ENCODE results near the gene ARL5C. TPM values are rescaled to one million over a fixed set of nuclear protein-coding genes. Genes with fewer than 3 reads are reported as not detected.

ARL5C gene
- total RNA-seq, 6 experiments from 2014 or later = not detected

DNA sequence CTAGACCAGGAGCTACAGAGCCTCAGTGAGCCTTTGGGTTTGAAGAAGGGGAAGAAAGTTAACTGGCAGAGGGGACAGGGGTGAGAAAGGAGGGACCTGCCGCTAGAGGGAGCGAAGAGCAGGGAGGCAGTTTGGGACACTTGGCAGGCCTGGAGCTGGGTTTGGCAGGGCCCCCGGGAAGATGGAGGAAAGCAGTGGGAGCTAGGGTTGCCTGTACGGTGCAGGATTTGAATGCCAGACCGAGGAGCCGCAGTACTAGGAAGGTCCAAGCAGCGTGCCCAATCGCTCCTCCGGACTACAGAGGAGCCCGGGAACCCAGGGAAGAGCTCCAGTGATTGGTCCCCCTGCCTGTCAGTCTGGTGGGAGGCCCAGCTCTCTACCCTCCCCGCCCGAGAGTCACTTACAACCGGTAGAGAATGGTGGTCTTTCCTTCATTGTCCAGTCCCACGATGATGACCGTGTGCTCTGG lies 1.3 kb downstream of the ARL5C start:
- 0% methylated on average over 10 of the region's 15 CpGs for whole genome bisulfite sequencing (ENCODE audit: insufficient coverage, low coverage, low lambda C conversion rate, missing lambda C conversion rate)
- ATAC-seq = peak; percentile 92 to 96 (median 94)

DNA sequence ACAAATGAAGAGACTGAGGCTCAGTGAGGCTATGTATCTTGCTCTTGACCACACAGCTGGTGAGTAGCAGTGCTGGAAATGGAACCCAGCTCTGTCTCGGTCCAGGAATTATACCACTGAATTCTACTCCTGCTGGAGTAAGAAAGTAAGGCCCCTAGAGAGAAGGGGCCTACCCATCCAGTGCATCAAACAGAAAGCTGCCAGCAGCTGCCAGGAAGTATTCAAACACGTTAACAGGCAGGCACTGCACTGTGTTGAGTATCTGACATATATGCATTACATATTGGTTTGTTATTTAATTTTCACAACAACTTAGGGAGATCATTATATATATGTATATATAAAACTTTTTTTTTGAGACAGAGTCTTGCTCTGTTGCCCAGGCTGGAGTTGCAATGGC lies 4.0 kb downstream of the ARL5C start:
- no peak for ATAC-seq
- no peaks in the 10 kb centered on the region for H3K36me3 ChIP-seq
- H3K4me1 ChIP-seq = peaks cover 0 to 4% (median 0%) of the 10 kb centered on the region in 4 donors
- H3K27me3 ChIP-seq = no peaks in the 10 kb centered on the region
- no peak overlapping the region for H3K27ac ChIP-seq
- no peak for DNase-seq
- WGBS (ENCODE audit: insufficient coverage, low coverage, low lambda C conversion rate, missing lambda C conversion rate) = 63% methylated on average over 1 of the region's 2 CpGs
- intact Hi-C loops (cut with DNase I) = no loop called here
- TF ChIP-seq POLR2A (IDR thresholded peaks at IDR 0.05) = no peak
- TF ChIP-seq, protein P1, sequence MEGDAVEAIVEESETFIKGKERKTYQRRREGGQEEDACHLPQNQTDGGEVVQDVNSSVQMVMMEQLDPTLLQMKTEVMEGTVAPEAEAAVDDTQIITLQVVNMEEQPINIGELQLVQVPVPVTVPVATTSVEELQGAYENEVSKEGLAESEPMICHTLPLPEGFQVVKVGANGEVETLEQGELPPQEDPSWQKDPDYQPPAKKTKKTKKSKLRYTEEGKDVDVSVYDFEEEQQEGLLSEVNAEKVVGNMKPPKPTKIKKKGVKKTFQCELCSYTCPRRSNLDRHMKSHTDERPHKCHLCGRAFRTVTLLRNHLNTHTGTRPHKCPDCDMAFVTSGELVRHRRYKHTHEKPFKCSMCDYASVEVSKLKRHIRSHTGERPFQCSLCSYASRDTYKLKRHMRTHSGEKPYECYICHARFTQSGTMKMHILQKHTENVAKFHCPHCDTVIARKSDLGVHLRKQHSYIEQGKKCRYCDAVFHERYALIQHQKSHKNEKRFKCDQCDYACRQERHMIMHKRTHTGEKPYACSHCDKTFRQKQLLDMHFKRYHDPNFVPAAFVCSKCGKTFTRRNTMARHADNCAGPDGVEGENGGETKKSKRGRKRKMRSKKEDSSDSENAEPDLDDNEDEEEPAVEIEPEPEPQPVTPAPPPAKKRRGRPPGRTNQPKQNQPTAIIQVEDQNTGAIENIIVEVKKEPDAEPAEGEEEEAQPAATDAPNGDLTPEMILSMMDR (IDR thresholded peaks at IDR 0.05) = no peak
- H3K4me3 ChIP-seq = no peak overlapping the region
- H3K9me3 ChIP-seq = no peaks in the 10 kb centered on the region

More for the DNA sequence above, 1.3 kb downstream of the ARL5C start:
- H3K4me3 ChIP-seq = peak overlapping the region; percentile 29 to 38 (median 37)
- no peak overlapping the region for H3K27ac ChIP-seq
- peak; percentile 86 to 91 (median 88) for DNase-seq
- TF ChIP-seq, protein P1 (IDR thresholded peaks at IDR 0.05) = peak; percentile 75 to 83 (median 78)
- no peak for TF ChIP-seq POLR2A (IDR thresholded peaks at IDR 0.05)
- peaks cover 0 to 4% (median 0%) of the 10 kb centered on the region in 4 donors for H3K4me1 ChIP-seq
- H3K9me3 ChIP-seq = no peaks in the 10 kb centered on the region
- intact Hi-C loops (cut with DNase I) = no loop called here
- H3K36me3 ChIP-seq = no peaks in the 10 kb centered on the region
- H3K27me3 ChIP-seq = no peaks in the 10 kb centered on the region

DNA sequence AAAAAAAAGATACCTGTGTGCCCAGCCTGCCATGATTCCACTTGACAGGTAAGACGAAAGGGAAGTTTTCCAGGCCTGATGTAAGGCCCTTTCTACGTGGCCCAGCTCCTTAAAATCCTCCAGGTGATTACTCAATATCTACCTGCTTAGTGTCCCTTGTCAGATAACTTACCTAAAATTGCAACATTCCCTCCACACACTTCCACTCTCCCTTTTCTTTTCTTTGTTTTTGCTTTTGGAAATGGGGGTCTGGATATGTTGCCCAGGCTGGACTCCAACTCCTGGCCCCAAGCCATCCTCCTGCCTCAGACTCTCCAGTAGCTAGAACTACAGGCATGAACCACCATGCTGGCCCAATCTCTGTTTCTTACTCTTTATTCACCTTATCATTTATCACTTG lies 7.3 kb downstream of the ARL5C start:
- ATAC-seq (no peak), DNase-seq (no peak)
- TF ChIP-seq, protein P1 (IDR thresholded peaks at IDR 0.05) = no peak
- no peak for TF ChIP-seq POLR2A (IDR thresholded peaks at IDR 0.05)
- WGBS (ENCODE audit: insufficient coverage, low coverage, low lambda C conversion rate, missing lambda C conversion rate) = 80% methylated on average over 2 of the region's 2 CpGs
- H3K4me1 ChIP-seq = peaks cover 0 to 3% (median 0%) of the 10 kb centered on the region in 4 donors
- no peak overlapping the region for H3K27ac ChIP-seq
- no peak overlapping the region for H3K4me3 ChIP-seq
- H3K27me3 ChIP-seq = no peaks in the 10 kb centered on the region
- intact Hi-C loops (cut with DNase I) = loop anchor here in 1 of 2 donors (10.0 kb wide), 2 partner anchors 174 to 284 kb away; partner anchors contain the start of gene LASP1
- H3K36me3 ChIP-seq = no peaks in the 10 kb centered on the region
- no peaks in the 10 kb centered on the region for H3K9me3 ChIP-seq

DNA sequence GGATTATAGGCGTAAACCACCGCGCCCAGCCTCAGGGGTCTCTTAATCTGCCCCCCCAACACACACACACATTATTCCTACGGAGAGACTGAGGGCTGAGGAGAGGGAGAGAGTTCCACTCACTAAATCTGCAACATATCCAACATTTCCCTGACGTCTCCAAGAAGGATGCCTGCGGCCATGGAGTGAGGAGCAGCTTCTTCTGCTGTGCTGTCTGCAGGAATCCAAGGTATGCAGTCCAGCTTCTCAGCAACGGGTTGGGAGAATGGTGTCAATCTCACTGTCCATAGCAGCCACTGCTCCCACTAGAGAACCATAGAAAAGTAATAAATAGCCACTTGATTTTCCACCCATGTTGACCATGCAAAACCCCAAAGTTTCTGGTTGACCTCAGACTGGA lies 9.5 kb downstream of the ARL5C start:
- H3K4me1 ChIP-seq = peaks cover 0 to 10% (median 2%) of the 10 kb centered on the region in 4 donors
- intact Hi-C loops (cut with DNase I) = loop anchor here in 1 of 2 donors (10.0 kb wide), 2 partner anchors 172 to 282 kb away; partner anchors contain the start of gene LASP1
- H3K36me3 ChIP-seq = no peaks in the 10 kb centered on the region
- no peak overlapping the region for H3K27ac ChIP-seq
- DNase-seq (no peak), ATAC-seq (no peak)
- peaks cover 0 to 3% of the 10 kb centered on the region in 2 donors for H3K27me3 ChIP-seq
- H3K9me3 ChIP-seq = no peaks in the 10 kb centered on the region
- 50% methylated on average over 2 of the region's 7 CpGs for WGBS (ENCODE audit: insufficient coverage, low coverage, low lambda C conversion rate, missing lambda C conversion rate)
- TF ChIP-seq, protein P1 (IDR thresholded peaks at IDR 0.05) = no peak
- no peak for TF ChIP-seq POLR2A (IDR thresholded peaks at IDR 0.05)
- H3K4me3 ChIP-seq = no peak overlapping the region
